Activated CD4-positive, alpha-beta memory T cell treated with anti-CD3 and anti-CD28 coated beads for 36 hours (primary cell): ENCODE measurements around the gene CDC45. TPM values are rescaled to one million over a fixed set of nuclear protein-coding genes. Genes with fewer than 3 reads are reported as not detected.

Source experiments
- CTCF ChIA-PET: fragments of 350-600 bp; sonication (Branson Sonifier 250); formaldehyde crosslinking; loops from one replicate; lab custom pipeline; 2021; ENCODE audit warnings: antibody characterized with exemption, inconsistent platforms; lab: Charles Lee
- POLR2A ChIA-PET: fragments of 350-600 bp; sonication (Branson Sonifier 250); formaldehyde crosslinking; loops from one replicate; lab custom pipeline; 2021; ENCODE audit warnings: antibody characterized with exemption; lab: Charles Lee
- DNase-seq: peaks from one replicate; pipeline ENCODE4 v3.0.0-alpha.2; 2020
- H3K27ac Mint-ChIP-seq: one replicate; pipeline ENCODE4 v1.8.0; 2021; ENCODE audit warnings: mixed read lengths
- H3K27me3 Mint-ChIP-seq: one replicate; pipeline ENCODE4 v1.8.0; 2021; ENCODE audit warnings: mixed read lengths
- H3K36me3 Mint-ChIP-seq: one replicate; pipeline ENCODE4 v1.8.0; 2021; ENCODE audit warnings: mixed read lengths
- H3K4me1 Mint-ChIP-seq: one replicate; pipeline ENCODE4 v1.8.0; 2021; ENCODE audit warnings: low read depth, mixed read lengths
- H3K4me3 Mint-ChIP-seq: one replicate; pipeline ENCODE4 v1.8.0; 2021; ENCODE audit warnings: mild to moderate bottlenecking, mixed read lengths
- H3K9me3 Mint-ChIP-seq: one replicate; pipeline ENCODE4 v1.8.0; 2021; ENCODE audit warnings: mixed read lengths
- intact Hi-C: fragments of 100-400 bp; cut with micrococcal nuclease; formaldehyde crosslinking; loops from one replicate; pipeline ENCODE4 v1.15.1; 2023
- total RNA-seq, 2 experiments: library from RNA; stranded (reverse); gene quantifications; one replicate each; pipeline ENCODE4 v1.2.3, GENCODE V29; 2021

Gene CDC45
- total RNA-seq, 2 experiments from 2014 or later: 122 to 130 TPM

GRCh38 chr22:19498866-19499190 is 19.1 kb downstream of the CDC45 start:
- POLR2A ChIA-PET: no interaction called here
- Mint-ChIP-seq H3K4me1 (peaks cover 3% of the 10 kb centered on the region), H3K36me3 (peaks cover 43% of the 10 kb centered on the region), H3K27ac (no peak overlapping the region), H3K4me3 (no peak overlapping the region), H3K9me3 (no peaks in the 10 kb centered on the region), H3K27me3 (no peaks in the 10 kb centered on the region)
- no peak for DNase-seq
- intact Hi-C loops: no loop called here
- CTCF ChIA-PET: interaction anchor here (1.3 kb wide), 1 partner anchor 131 kb away, joined by 3 read pairs; no protein-coding TSS in a partner anchor

DNA sequence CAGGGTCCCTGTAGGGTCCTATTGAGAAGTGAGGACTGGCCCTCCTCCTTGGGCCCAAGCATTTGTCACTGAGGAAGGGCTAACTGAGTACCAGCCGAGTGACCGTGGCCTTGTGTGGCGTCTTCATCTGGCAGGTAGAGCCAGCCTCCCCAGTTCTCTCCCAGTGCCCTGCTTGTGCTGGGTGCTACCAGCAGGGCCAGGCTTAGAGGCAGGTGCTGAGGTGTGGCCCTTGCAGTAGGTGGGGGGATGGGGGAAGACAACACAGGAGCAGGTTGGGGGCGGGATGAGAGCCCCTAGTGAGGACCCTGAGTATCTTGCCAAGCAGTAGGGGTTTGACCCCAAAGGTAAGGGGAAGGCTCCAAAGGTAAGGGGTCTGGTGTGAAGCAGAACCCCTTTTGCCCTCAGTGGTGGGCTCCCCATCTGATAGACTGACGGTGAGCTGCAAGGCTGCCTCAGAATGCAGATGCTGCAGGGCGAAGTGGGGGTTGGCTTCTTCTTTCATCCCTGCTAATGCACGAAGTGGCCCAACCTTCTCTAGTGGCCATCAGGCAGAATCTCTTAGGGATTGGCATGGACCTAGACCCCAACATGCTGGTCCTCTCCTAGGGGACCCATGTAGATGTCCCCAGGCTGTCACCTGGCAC is 19.6 kb downstream of the CDC45 start:
- CTCF ChIA-PET: no interaction called here
- POLR2A ChIA-PET: no interaction called here
- H3K9me3 Mint-ChIP-seq: no peaks in the 10 kb centered on the region
- intact Hi-C loops: no loop called here
- no peaks in the 10 kb centered on the region for H3K27me3 Mint-ChIP-seq
- H3K27ac Mint-ChIP-seq: no peak overlapping the region
- H3K4me3 Mint-ChIP-seq: no peak overlapping the region
- DNase-seq: no peak
- H3K36me3 Mint-ChIP-seq: peaks cover 40% of the 10 kb centered on the region
- H3K4me1 Mint-ChIP-seq: peaks cover 3% of the 10 kb centered on the region

- Mint-ChIP-seq H3K27me3 (no peaks in the 10 kb centered on the region), H3K4me3 (no peak overlapping the region), H3K9me3 (no peaks in the 10 kb centered on the region), H3K36me3 (peaks cover 40% of the 10 kb centered on the region), H3K27ac (no peak overlapping the region), H3K4me1 (peaks cover 3% of the 10 kb centered on the region)
- intact Hi-C loops: no loop called here
- no peak for DNase-seq
- CTCF ChIA-PET: no interaction called here
- POLR2A ChIA-PET: no interaction called here
Observed at GRCh38 chr22:19499880-19500242, 20.1 kb downstream of the CDC45 start.

- Mint-ChIP-seq H3K9me3 (no peaks in the 10 kb centered on the region), H3K4me3 (no peak overlapping the region), H3K4me1 (peaks cover 3% of the 10 kb centered on the region), H3K27ac (no peak overlapping the region), H3K27me3 (no peaks in the 10 kb centered on the region), H3K36me3 (peaks cover 49% of the 10 kb centered on the region)
- ChIA-PET POLR2A (interaction anchor here (0.9 to 1.6 kb wide), 2 partner anchors 9 to 142 kb away, joined by 3 to 4 read pairs; no protein-coding TSS in a partner anchor), CTCF (interaction anchor here (0.6 to 3.4 kb wide), 3 partner anchors 127 to 408 kb away, joined by 3 to 13 read pairs (median 3); no protein-coding TSS in a partner anchor)
- no peak for DNase-seq
- intact Hi-C loops: no loop called here
Observed at GRCh38 chr22:19501897-19502447, 22.3 kb downstream of the CDC45 start.

DNA sequence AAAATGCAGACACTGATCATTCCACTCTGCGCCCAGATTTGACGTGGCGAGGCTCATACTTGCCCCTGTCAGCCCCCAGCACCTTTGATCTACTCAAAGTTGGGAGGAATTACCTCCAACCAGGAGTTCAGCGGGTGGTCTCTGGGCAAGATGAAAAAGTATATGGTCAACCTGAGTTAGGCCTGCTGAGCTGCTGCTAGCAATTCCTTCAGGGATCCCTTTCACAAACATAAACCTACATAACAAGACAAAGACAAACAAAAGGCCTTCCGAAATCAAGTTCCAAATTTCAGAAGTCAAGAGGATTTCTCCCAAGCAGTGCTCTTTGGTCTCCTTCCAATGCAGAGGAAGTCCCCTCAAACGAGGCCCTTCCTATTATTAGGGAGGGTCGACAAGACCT is 23.6 kb downstream of the CDC45 start:
- ChIA-PET CTCF (interaction anchor here (1.1 to 3.4 kb wide), 2 partner anchors 127 to 407 kb away, joined by 3 to 13 read pairs; no protein-coding TSS in a partner anchor), POLR2A (interaction anchor here (0.9 kb wide), 1 partner anchor 18 kb away, joined by 5 read pairs; no protein-coding TSS in a partner anchor)
- Mint-ChIP-seq H3K27ac (no peak overlapping the region), H3K4me1 (peaks cover 3% of the 10 kb centered on the region), H3K4me3 (no peak overlapping the region), H3K36me3 (peaks cover 45% of the 10 kb centered on the region), H3K27me3 (no peaks in the 10 kb centered on the region), H3K9me3 (no peaks in the 10 kb centered on the region)
- DNase-seq: no peak
- intact Hi-C loops: no loop called here

DNA sequence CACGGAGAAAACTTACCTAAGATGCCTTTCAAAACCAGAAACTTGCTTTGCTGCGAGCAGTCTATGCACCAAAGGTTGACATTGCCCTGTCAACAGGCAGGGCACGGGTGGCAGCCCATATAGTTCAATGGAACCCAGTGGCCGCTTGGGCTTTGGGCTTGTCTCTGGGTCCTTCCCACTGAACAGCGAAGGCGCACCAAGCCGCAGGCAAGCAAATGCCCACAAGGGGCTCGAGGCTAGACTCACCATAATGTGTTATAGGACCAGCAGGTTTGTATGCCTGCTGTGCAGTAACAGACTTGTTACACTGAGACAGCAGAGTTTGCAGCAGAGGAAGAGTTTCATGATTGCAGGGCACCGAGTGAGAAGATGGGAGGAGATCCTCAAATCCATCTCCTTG is 24.1 kb downstream of the CDC45 start:
- Mint-ChIP-seq H3K4me3 (no peak overlapping the region), H3K27ac (no peak overlapping the region), H3K4me1 (peaks cover 3% of the 10 kb centered on the region), H3K9me3 (no peaks in the 10 kb centered on the region), H3K27me3 (no peaks in the 10 kb centered on the region), H3K36me3 (peaks cover 47% of the 10 kb centered on the region)
- intact Hi-C loops: no loop called here
- ChIA-PET CTCF (no interaction called here), POLR2A (no interaction called here)
- DNase-seq: peak; percentile 8

GRCh38 chr22:19504900-19505734 is 25.4 kb downstream of the CDC45 start:
- DNase-seq: peak; percentile 6
- peaks cover 3% of the 10 kb centered on the region for H3K4me1 Mint-ChIP-seq
- no peaks in the 10 kb centered on the region for H3K9me3 Mint-ChIP-seq
- ChIA-PET POLR2A (interaction anchor here (0.6 kb wide), 1 partner anchor 14 kb away, joined by 4 read pairs; no protein-coding TSS in a partner anchor), CTCF (interaction anchor here (0.8 kb wide), 1 partner anchor 125 kb away, joined by 3 read pairs; no protein-coding TSS in a partner anchor)
- intact Hi-C loops: no loop called here
- H3K27me3 Mint-ChIP-seq: no peaks in the 10 kb centered on the region
- H3K36me3 Mint-ChIP-seq: peaks cover 52% of the 10 kb centered on the region
- no peak overlapping the region for H3K27ac Mint-ChIP-seq
- H3K4me3 Mint-ChIP-seq: no peak overlapping the region

- DNase-seq: no peak
- Mint-ChIP-seq H3K4me1 (peaks cover 3% of the 10 kb centered on the region), H3K9me3 (no peaks in the 10 kb centered on the region), H3K27ac (no peak overlapping the region), H3K27me3 (no peaks in the 10 kb centered on the region), H3K4me3 (no peak overlapping the region), H3K36me3 (peaks cover 47% of the 10 kb centered on the region)
- ChIA-PET POLR2A (no interaction called here), CTCF (interaction anchor here (0.9 kb wide), 1 partner anchor 124 kb away, joined by 4 read pairs; no protein-coding TSS in a partner anchor)
- intact Hi-C loops: no loop called here
Observed at GRCh38 chr22:19505735-19506126, 26.0 kb downstream of the CDC45 start.

GRCh38 chr22:19506212-19506611 is 26.5 kb downstream of the CDC45 start:
- Mint-ChIP-seq H3K4me1 (peaks cover 3% of the 10 kb centered on the region), H3K27ac (no peak overlapping the region), H3K27me3 (no peaks in the 10 kb centered on the region), H3K4me3 (no peak overlapping the region), H3K9me3 (no peaks in the 10 kb centered on the region), H3K36me3 (peaks cover 52% of the 10 kb centered on the region)
- intact Hi-C loops: no loop called here
- POLR2A ChIA-PET: no interaction called here
- CTCF ChIA-PET: interaction anchor here (0.9 kb wide), 1 partner anchor 124 kb away, joined by 4 read pairs; no protein-coding TSS in a partner anchor
- DNase-seq: peak; percentile 4

DNA sequence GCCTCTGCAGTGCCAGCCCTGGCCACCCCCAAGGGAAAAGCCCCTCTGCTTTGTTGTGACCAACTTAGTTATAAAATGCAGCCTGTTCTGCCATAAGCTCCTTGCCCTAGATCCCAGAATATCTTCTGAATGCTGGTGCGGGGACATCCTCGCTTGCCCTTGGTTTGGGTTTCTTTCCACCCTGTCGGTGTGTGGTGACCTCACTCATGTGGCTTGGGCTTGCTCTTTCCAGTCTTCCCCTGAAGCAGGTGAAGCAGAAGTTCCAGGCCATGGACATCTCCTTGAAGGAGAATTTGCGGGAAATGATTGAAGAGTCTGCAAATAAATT is 27.8 kb downstream of the CDC45 start:
- ChIA-PET POLR2A (no interaction called here), CTCF (no interaction called here)
- intact Hi-C loops: no loop called here
- H3K4me1 Mint-ChIP-seq: peaks cover 3% of the 10 kb centered on the region
- no peaks in the 10 kb centered on the region for H3K9me3 Mint-ChIP-seq
- H3K36me3 Mint-ChIP-seq: peaks cover 58% of the 10 kb centered on the region
- DNase-seq: no peak
- no peak overlapping the region for H3K4me3 Mint-ChIP-seq
- H3K27ac Mint-ChIP-seq: no peak overlapping the region
- no peaks in the 10 kb centered on the region for H3K27me3 Mint-ChIP-seq

DNA sequence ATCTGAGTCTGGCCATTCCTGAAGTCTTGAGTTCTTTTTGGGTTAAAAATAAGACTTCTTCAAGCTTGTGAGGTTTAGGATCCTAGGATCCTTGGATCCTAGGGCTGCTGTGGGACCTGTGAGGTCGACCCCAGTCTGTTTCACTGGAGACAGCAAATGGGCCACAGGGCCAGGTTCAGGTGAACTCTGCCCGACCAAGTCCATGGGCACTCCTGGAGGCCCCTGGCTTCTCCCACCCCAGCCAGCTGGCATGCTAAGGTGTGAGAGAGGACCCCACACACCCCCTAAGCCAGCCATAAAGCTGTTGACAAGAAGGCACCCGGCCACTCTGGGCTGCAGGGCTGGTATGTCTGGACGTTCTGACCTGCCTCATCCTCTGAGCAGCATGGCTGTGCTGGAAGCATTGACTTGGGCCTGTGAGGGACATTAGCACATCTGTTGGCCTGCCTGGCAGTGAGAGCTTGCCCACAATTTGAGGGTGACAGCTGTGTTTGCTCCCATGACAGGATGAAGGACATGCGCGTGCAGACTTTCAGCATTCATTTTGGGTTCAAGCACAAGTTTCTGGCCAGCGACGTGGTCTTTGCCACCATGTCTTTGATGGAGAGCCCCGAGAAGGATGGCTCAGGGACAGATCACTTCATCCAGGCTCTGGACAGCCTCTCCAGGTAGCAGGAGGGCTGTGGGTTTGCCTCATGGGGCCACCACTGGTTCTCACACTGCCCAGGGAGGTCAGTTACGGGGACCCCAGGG is 28.5 kb downstream of the CDC45 start:
- no peak overlapping the region for H3K27ac Mint-ChIP-seq
- no peak overlapping the region for H3K4me3 Mint-ChIP-seq
- peaks cover 62% of the 10 kb centered on the region for H3K36me3 Mint-ChIP-seq
- intact Hi-C loops: no loop called here
- no peaks in the 10 kb centered on the region for H3K27me3 Mint-ChIP-seq
- DNase-seq: no peak
- peaks cover 3% of the 10 kb centered on the region for H3K4me1 Mint-ChIP-seq
- no peaks in the 10 kb centered on the region for H3K9me3 Mint-ChIP-seq
- ChIA-PET CTCF (no interaction called here), POLR2A (no interaction called here)
